Measurements from ENCODE around the gene UBE2J2. TPM values are rescaled to one million over a fixed set of nuclear protein-coding genes. Genes with fewer than 3 reads are reported as not detected.
"Not testable (repeated sequence)": the region's sequence is repeated elsewhere in the genome, so short reads cannot be mapped to it uniquely, and the experiment has no call there.

Gene UBE2J2
- total RNA-seq, 1 experiment from 2014 or later = 54.2 TPM

DNA sequence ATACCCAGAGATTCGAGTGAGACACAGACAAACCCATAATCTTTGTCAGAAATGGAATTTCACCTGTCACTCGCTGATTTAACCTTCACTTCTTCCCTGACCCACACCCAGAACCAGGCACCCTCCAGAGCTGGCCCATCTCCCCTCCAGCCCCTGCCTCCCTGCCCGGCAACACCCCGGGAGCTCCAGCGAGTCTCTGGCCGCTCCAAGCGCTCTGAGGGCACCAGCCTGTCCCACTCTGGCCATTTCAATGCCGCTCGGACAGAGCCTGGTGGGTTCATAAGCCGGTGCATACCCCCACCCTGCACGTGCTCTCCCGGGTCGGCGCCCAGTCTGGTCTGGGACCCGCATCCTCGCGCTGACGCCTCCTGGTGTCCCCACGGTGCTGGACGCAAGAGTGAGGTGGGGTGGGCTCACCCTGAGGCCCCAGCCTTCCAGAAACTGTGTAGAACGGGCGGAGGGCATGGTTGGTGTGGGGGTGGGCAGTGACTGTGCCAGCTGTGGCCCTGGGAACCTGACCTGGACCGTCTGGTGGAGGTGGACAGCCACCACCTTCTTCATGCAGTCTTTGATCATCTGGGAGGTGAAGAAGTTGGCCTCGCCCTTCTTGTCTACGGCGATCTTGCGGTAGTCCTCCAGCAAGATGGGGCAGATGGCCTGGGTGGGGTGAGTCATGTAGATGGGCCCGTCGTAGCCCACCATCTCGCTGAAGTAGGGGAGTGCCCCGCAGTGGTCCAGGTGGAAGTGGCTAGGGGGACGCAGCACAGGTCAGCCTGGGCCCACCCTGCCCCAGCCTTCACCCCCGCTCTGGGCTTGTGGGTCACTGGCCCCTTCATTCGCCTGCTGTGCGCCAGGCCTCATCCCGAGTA lies 45.4 kb upstream of the UBE2J2 start:
- no peaks in the 10 kb centered on the region for H3K27me3 ChIP-seq (ENCODE audit: insufficient read depth, low read depth)
- ChIA-PET CTCF (no interaction called here), POLR2A (ENCODE audit: unreplicated experiment) (no interaction called here)
- H3K36me3 ChIP-seq (ENCODE audit: low read depth) = 0 out of 2 replicates have a peak, but pooled peaks cover 5% of the 10 kb centered on the region
- no peak for TF ChIP-seq EZH2 (IDR thresholded peaks at IDR 0.05; ENCODE audit: low read depth)
- TF ChIP-seq, protein P1, sequence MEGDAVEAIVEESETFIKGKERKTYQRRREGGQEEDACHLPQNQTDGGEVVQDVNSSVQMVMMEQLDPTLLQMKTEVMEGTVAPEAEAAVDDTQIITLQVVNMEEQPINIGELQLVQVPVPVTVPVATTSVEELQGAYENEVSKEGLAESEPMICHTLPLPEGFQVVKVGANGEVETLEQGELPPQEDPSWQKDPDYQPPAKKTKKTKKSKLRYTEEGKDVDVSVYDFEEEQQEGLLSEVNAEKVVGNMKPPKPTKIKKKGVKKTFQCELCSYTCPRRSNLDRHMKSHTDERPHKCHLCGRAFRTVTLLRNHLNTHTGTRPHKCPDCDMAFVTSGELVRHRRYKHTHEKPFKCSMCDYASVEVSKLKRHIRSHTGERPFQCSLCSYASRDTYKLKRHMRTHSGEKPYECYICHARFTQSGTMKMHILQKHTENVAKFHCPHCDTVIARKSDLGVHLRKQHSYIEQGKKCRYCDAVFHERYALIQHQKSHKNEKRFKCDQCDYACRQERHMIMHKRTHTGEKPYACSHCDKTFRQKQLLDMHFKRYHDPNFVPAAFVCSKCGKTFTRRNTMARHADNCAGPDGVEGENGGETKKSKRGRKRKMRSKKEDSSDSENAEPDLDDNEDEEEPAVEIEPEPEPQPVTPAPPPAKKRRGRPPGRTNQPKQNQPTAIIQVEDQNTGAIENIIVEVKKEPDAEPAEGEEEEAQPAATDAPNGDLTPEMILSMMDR (conservative IDR thresholded peaks at IDR 0.05) = no peak
- H3K27ac ChIP-seq = 0 out of 2 replicates have a peak overlapping the region, but pooled peaks have one; percentile 23
- no peaks in the 10 kb centered on the region for H3K9me3 ChIP-seq (ENCODE audit: insufficient read depth, low read depth)
- intact Hi-C loops (cut with micrococcal nuclease; ENCODE audit: unreplicated experiment) = no loop called here
- peaks cover 43% of the 10 kb centered on the region for H3F3A ChIP-seq (ENCODE audit: insufficient read depth, low read depth)
- no peak for DNase-seq
- H3K9me2 ChIP-seq (ENCODE audit: insufficient read depth) = no peaks in the 10 kb centered on the region
- no TSS peak for BruUV-seq (replicated peaks)
- peaks cover 59% of the 10 kb centered on the region for H4K20me1 ChIP-seq (ENCODE audit: insufficient read depth)
- H2AFZ ChIP-seq = no peak overlapping the region
- no peak overlapping the region for H3K4me3 ChIP-seq
- peaks cover 23% of the 10 kb centered on the region for H3K4me1 ChIP-seq (replicated peaks; ENCODE audit: insufficient read depth)
- H3K4me2 ChIP-seq = peak overlapping the region; percentile 43; the same call in 1 of the 2 replicates
- H3K79me2 ChIP-seq (ENCODE audit: low read depth) = peaks cover 70% of the 10 kb centered on the region

DNA sequence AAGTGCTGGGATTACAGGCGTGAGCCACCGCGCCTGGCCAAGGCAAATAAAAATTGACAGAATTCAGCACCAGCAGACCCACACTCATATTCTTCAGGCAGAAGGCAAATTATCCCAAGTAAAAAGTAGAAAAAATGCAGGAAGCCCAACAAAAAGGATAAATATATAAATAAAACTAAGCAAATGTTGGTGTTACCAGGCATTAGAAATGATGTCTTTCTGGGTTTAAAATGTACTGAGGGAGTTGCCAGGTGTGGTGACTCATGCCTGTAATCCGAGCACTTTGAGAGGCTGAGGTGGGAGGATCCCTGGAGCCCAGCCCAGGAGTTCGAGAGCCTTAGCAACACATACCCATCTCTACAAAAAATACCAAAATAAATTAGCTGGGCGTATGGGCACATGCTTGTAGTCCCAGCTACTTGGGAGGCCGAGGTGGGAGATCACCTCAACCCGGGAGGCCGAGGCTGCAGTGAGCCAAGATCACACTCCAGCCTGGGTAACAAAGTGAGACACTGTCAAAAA lies 44.5 kb upstream of the UBE2J2 start:
- Histone ChIP-seq H3F3A (ENCODE audit: insufficient read depth, low read depth) (peaks cover 39% of the 10 kb centered on the region), H3K4me2 (peak overlapping the region; percentile 64), H3K79me2 (ENCODE audit: low read depth) (peaks cover 65% of the 10 kb centered on the region), H4K20me1 (ENCODE audit: insufficient read depth) (peaks cover 63% of the 10 kb centered on the region), H3K4me3 (no peak overlapping the region), H3K36me3 (ENCODE audit: low read depth) (0 out of 2 replicates have a peak, but pooled peaks cover 5% of the 10 kb centered on the region), H3K4me1 (replicated peaks; ENCODE audit: insufficient read depth) (peaks cover 19% of the 10 kb centered on the region), H3K27me3 (ENCODE audit: insufficient read depth, low read depth) (no peaks in the 10 kb centered on the region), H2AFZ (no peak overlapping the region), H3K9me2 (ENCODE audit: insufficient read depth) (no peaks in the 10 kb centered on the region), H3K27ac (0 out of 2 replicates have a peak overlapping the region, but pooled peaks have one; percentile 23), H3K9me3 (ENCODE audit: insufficient read depth, low read depth) (no peaks in the 10 kb centered on the region)
- ChIA-PET POLR2A (ENCODE audit: unreplicated experiment) (no interaction called here), CTCF (interaction anchor here (0.6 kb wide), 1 partner anchor 185 kb away, joined by 7 read pairs; no protein-coding TSS in a partner anchor)
- BruUV-seq (replicated peaks) = no TSS peak
- TF ChIP-seq, protein P1 (conservative IDR thresholded peaks at IDR 0.05) = no peak
- TF ChIP-seq EZH2 (IDR thresholded peaks at IDR 0.05; ENCODE audit: low read depth) = no peak
- intact Hi-C loops (cut with micrococcal nuclease; ENCODE audit: unreplicated experiment) = no loop called here
- peak; percentile 86 for DNase-seq

DNA sequence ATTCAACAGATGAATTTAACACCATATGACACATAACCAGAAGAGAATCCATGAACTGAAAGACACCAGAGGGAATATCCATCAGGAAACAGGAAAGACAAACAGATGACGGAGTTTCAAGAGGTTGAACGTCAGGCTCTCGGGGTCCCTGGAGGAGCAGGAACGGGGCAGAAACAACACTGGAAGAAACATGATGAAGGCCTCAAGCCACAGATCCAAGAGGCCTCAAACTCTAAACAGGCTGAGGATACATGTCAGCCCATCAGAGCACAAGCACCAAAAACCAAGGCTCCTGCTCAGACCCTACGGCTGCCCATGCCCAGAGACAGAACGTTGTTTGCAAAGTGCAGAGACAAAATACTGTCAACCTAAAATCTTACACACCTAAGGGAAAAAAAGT lies 43.8 kb upstream of the UBE2J2 start:
- peaks cover 59% of the 10 kb centered on the region for H3K79me2 ChIP-seq (ENCODE audit: low read depth)
- ChIA-PET CTCF (no interaction called here), POLR2A (ENCODE audit: unreplicated experiment) (no interaction called here)
- no peak for TF ChIP-seq EZH2 (IDR thresholded peaks at IDR 0.05; ENCODE audit: low read depth)
- TF ChIP-seq, protein P1 (conservative IDR thresholded peaks at IDR 0.05) = no peak
- no peak overlapping the region for H3K27ac ChIP-seq
- 0 out of 2 replicates have a peak, but pooled peaks cover 5% of the 10 kb centered on the region for H3K36me3 ChIP-seq (ENCODE audit: low read depth)
- H2AFZ ChIP-seq = no peak overlapping the region
- H3K9me3 ChIP-seq (ENCODE audit: insufficient read depth, low read depth) = no peaks in the 10 kb centered on the region
- DNase-seq = no peak
- no peaks in the 10 kb centered on the region for H3K27me3 ChIP-seq (ENCODE audit: insufficient read depth, low read depth)
- no TSS peak for BruUV-seq (replicated peaks)
- H3K9me2 ChIP-seq (ENCODE audit: insufficient read depth) = no peaks in the 10 kb centered on the region
- peaks cover 61% of the 10 kb centered on the region for H4K20me1 ChIP-seq (ENCODE audit: insufficient read depth)
- no peak overlapping the region for H3K4me3 ChIP-seq
- H3F3A ChIP-seq (ENCODE audit: insufficient read depth, low read depth) = peaks cover 38% of the 10 kb centered on the region
- H3K4me1 ChIP-seq (replicated peaks; ENCODE audit: insufficient read depth) = peaks cover 16% of the 10 kb centered on the region
- intact Hi-C loops (cut with micrococcal nuclease; ENCODE audit: unreplicated experiment) = no loop called here
- no peak overlapping the region for H3K4me2 ChIP-seq

DNA sequence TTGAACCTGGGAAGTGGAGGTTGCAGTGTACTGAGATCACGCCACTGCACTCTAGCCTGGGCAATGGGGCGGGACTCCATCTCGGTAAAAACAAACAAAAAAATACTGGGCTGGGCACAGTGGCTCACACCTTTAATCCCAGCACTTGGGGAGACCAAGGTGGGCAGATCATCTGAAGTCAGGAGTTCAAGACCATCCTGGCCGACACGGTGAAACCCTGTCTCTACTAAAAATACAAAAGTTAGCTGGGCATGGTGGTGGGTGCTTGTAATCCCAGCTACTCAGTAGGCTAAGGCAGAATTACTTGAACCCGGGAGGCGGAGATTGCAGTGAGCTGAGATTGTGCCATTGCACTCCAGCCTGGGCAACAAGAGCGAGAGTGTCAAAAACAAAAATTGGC lies 42.5 kb upstream of the UBE2J2 start:
- intact Hi-C loops (cut with micrococcal nuclease; ENCODE audit: unreplicated experiment); H3K36me3 ChIP-seq (ENCODE audit: low read depth): not testable (repeated sequence)
- H3K79me2 ChIP-seq (ENCODE audit: low read depth) = peaks cover 48% of the 10 kb centered on the region

More for the DNA sequence above, 42.5 kb upstream of the UBE2J2 start:
- Histone ChIP-seq H3K4me1 (replicated peaks; ENCODE audit: insufficient read depth) (peaks cover 16% of the 10 kb centered on the region), H4K20me1 (ENCODE audit: insufficient read depth) (peaks cover 58% of the 10 kb centered on the region), H3F3A (ENCODE audit: insufficient read depth, low read depth) (peaks cover 45% of the 10 kb centered on the region)
- H3K4me3 ChIP-seq; H3K27me3 ChIP-seq (ENCODE audit: insufficient read depth, low read depth); H3K27ac ChIP-seq; H2AFZ ChIP-seq; DNase-seq; H3K9me2 ChIP-seq (ENCODE audit: insufficient read depth); CTCF ChIA-PET; POLR2A ChIA-PET (ENCODE audit: unreplicated experiment); BruUV-seq (replicated peaks); H3K9me3 ChIP-seq (ENCODE audit: insufficient read depth, low read depth); H3K4me2 ChIP-seq: not testable (repeated sequence)

Data from PC-9 (cell line).